Progenitor cell of endocrine pancreas (in vitro differentiated cells): ENCODE data around the gene DNAAF5. TPM values are rescaled to one million over a fixed set of nuclear protein-coding genes. Genes with fewer than 3 reads are reported as not detected.
"Not testable (repeated sequence)": the region's sequence is repeated elsewhere in the genome, so short reads cannot be mapped to it uniquely, and the experiment has no call there.

Experiments used
- DNase-seq: peaks from one replicate; pipeline ENCODE4 v3.0.0; 2021; ENCODE audit warnings: low spot score; ENCODE audit not compliant: unreplicated experiment
- H3K27ac Mint-ChIP-seq: 2 replicates; pipeline ENCODE4 v1.8.0; 2021; ENCODE audit warnings: mild to moderate bottlenecking, moderate library complexity, mixed read lengths
- H3K27me3 Mint-ChIP-seq: 2 replicates; pipeline ENCODE4 v1.8.0; 2021; ENCODE audit warnings: mixed read lengths
- H3K36me3 Mint-ChIP-seq: 2 replicates; pipeline ENCODE4 v1.8.0; 2022; ENCODE audit warnings: mixed read lengths; ENCODE audit not compliant: insufficient read depth
- H3K4me1 Mint-ChIP-seq: 2 replicates; pipeline ENCODE4 v1.8.0; 2021; ENCODE audit warnings: low read depth, mixed read lengths
- H3K4me3 Mint-ChIP-seq: 2 replicates; pipeline ENCODE4 v1.8.0; 2021; ENCODE audit warnings: low read depth, mild to moderate bottlenecking, moderate library complexity, mixed read lengths
- H3K9me3 Mint-ChIP-seq: 2 replicates; pipeline ENCODE4 v1.8.0; 2021; ENCODE audit warnings: low read depth, mixed read lengths
- total RNA-seq: library from RNA; stranded (reverse); gene quantifications from 2 replicates; pipeline ENCODE4 v1.2.1, GENCODE V29; 2021
- TF ChIP-seq, protein P1 (sequence below): fragments of 200-600 bp; sonication (generic); IDR thresholded peaks from one replicate; pipeline ENCODE4 v1.5.0; 2021; ENCODE audit warnings: antibody characterized with exemption, mild to moderate bottlenecking; ENCODE audit not compliant: unreplicated experiment

The DNAAF5 gene
- total RNA-seq, 1 donor from 2014 or later = 51.0 TPM

DNA sequence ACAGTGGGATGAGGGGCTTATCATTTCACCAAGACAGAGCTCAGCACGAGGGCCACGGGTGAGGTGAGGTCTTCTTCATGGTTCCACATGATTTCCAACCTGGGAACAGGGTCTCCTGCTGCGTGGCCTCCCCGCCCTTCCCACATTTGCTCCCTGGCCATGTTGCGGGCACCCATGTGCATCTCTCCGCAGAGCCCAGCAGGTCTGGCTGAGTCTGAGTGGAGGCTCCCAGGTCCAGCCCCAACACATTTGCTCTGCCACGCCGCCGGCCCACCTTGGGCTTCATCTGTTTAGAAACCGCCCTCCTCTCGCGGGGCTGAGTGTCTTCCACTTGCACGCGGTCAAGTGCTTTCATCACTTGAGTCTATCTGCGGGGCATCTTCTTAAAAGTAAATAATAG lies 15.4 kb downstream of the DNAAF5 start:
- Mint-ChIP-seq H3K4me1 (peaks cover 2% of the 10 kb centered on the region), H3K4me3 (no peak overlapping the region), H3K9me3 (no peaks in the 10 kb centered on the region), H3K27me3 (no peaks in the 10 kb centered on the region), H3K27ac (no peak overlapping the region), H3K36me3 (peaks cover 25% of the 10 kb centered on the region)
- TF ChIP-seq, protein P1, sequence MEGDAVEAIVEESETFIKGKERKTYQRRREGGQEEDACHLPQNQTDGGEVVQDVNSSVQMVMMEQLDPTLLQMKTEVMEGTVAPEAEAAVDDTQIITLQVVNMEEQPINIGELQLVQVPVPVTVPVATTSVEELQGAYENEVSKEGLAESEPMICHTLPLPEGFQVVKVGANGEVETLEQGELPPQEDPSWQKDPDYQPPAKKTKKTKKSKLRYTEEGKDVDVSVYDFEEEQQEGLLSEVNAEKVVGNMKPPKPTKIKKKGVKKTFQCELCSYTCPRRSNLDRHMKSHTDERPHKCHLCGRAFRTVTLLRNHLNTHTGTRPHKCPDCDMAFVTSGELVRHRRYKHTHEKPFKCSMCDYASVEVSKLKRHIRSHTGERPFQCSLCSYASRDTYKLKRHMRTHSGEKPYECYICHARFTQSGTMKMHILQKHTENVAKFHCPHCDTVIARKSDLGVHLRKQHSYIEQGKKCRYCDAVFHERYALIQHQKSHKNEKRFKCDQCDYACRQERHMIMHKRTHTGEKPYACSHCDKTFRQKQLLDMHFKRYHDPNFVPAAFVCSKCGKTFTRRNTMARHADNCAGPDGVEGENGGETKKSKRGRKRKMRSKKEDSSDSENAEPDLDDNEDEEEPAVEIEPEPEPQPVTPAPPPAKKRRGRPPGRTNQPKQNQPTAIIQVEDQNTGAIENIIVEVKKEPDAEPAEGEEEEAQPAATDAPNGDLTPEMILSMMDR = no peak
- no peak for DNase-seq

DNA sequence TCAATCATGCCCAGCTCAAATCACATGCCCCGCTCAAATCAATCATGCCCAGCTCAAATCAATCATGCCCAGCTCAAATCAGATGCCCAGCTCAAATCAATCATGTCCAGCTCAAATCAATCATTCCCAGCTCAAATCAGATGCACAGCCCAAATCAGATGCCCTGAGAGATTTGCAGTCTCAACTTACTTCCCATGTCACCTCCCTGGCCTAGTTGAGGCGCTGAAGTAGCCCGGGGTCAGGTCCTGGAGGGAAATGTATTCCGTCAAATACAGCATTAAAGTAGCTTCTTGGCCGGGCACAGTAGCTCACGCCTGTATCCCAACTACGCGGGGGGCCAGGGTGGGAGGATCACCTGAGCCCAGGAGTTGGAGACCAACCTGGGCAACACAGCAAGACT lies 16.3 kb downstream of the DNAAF5 start:
- peaks cover 25% of the 10 kb centered on the region for H3K36me3 Mint-ChIP-seq
- no peak overlapping the region for H3K4me3 Mint-ChIP-seq
- DNase-seq = no peak
- H3K9me3 Mint-ChIP-seq = no peaks in the 10 kb centered on the region
- no peaks in the 10 kb centered on the region for H3K4me1 Mint-ChIP-seq
- H3K27me3 Mint-ChIP-seq = no peaks in the 10 kb centered on the region
- TF ChIP-seq, protein P1 = no peak
- no peak overlapping the region for H3K27ac Mint-ChIP-seq

DNA sequence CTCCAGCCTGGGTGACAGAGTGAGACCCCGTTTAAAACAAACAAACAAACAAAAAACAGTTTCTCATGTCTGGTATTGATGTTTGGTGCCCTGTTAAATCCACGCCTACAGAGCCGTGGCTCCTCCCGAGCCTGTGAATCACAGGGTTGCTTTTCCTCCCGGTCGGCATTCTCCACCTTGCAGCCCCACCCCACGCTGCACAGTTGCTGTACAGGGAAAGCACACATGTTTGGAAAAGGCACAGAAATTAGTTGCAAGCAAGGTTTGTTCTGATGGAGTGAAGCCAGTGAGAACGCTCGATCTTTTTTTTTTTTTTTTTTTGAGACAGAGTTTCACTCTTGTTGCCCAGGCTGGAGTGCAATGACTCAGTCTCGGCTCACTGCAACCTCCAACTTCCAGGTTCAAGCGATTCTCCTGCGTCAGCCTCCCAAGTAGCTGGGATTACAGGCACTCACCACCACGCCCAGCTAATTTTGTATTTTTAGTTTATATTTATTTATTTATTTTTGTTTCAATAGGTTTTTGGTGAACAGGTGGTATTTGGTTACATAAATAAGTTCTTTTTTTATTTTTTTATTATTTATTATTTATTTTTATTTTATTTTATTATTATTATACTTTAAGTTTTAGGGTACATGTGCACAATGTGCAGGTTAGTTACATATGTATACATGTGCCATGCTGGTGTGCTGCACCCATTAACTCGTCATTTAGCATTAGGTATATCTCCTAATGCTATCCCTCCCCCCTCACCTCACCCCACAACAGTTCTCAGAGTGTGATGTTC lies 17.0 kb downstream of the DNAAF5 start:
- DNase-seq, H3K27ac Mint-ChIP-seq, H3K9me3 Mint-ChIP-seq, H3K27me3 Mint-ChIP-seq, H3K4me1 Mint-ChIP-seq, H3K4me3 Mint-ChIP-seq: not testable (repeated sequence)
- peaks cover 25% of the 10 kb centered on the region for H3K36me3 Mint-ChIP-seq

DNA sequence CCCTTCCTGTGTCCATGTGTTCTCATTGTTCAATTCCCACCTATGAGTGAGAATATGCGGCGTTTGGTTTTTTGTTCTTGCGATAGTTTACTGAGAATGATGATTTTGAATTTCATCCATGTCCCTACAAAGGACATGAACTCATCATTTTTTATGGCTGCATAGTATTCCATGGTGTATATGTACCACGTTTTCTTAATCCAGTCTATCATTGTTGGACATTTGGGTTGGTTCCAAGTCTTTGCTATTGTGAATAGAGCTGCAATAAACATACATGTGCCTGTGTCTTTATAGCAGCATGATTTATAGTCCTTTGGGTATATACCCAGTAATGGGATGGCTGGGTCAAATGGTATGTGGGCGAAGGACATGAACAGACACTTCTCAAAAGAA lies 17.6 kb downstream of the DNAAF5 start:
- not testable (repeated sequence) for H3K27me3 Mint-ChIP-seq, H3K4me3 Mint-ChIP-seq, H3K9me3 Mint-ChIP-seq, H3K4me1 Mint-ChIP-seq, H3K27ac Mint-ChIP-seq, DNase-seq
- H3K36me3 Mint-ChIP-seq = peaks cover 25% of the 10 kb centered on the region

DNA sequence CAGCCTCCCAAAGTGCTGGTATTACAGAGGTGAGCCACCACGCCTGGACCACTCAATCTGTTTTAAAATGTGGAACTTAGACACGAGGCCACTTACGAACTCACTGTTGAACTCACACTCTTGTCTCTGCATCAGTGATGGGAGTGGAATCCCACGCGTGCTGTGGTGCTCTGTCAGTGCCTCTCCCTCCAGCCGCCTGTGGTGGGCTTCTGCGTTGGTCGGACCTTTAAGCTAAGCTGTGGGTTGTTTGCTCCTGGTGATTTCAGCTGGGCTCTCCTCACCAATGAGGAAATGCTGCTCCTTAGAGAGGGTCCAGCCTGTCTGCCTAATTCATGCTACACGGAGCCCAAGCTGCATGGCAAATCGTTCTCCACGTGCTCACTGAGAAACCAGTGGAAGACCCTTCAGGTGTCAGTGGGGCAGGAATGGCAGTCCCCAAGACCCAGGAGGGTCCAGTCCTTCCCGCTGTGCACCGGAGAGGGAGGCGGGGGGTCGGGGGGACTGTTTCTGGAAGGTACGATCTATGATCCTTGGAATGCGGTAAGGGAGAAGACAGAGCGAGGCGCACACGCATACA lies 18.4 kb downstream of the DNAAF5 start:
- Mint-ChIP-seq H3K27ac (no peak overlapping the region), H3K4me1 (no peaks in the 10 kb centered on the region), H3K27me3 (no peaks in the 10 kb centered on the region), H3K4me3 (no peak overlapping the region), H3K36me3 (peaks cover 25% of the 10 kb centered on the region), H3K9me3 (no peaks in the 10 kb centered on the region)
- TF ChIP-seq, protein P1 = no peak
- DNase-seq = no peak

DNA sequence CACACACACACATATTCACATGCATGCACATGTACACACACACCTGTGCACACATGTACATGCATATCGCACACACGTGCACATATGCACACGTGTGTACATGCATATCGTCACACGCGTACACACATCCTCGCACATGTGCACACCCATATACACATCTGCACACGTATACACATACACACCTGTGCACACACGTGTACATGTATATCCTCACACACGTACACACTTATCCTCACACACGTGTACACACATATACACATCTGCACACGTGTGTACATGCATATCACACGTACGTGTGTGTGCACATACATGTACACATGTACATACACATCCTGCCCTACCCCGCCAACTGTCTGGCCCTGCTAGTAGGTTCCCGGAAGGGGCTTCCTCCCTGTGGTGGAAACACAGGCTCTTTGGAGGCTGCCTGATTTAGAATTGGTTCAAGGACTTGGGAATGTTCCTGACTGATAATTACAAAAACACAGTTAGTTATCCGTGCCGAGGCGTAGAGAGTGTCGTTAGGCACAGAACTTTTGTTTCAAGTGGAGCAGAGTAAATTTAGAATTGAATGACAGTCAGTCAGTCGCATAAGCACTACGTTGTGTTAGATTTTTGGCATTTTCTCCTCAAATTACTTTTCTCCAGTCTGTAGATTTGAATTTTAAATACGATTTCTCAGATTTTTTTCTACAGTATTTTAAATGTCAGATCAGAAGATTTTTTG lies 19.1 kb downstream of the DNAAF5 start:
- peaks cover 25% of the 10 kb centered on the region for H3K36me3 Mint-ChIP-seq

More for the DNA sequence above, 19.1 kb downstream of the DNAAF5 start:
- Mint-ChIP-seq H3K9me3 (no peaks in the 10 kb centered on the region), H3K27me3 (no peaks in the 10 kb centered on the region), H3K4me3 (no peak overlapping the region), H3K4me1 (no peaks in the 10 kb centered on the region), H3K27ac (no peak overlapping the region)
- DNase-seq = no peak
- TF ChIP-seq, protein P1 = no peak
